ENCODE results near the gene EEF2K. TPM values are rescaled to one million over a fixed set of nuclear protein-coding genes. Genes with fewer than 3 reads are reported as not detected.

EEF2K gene
- total RNA-seq, 1 donor from 2014 or later, result 22.5 TPM

- no peaks in the 10 kb centered on the region for H3K9me3 Mint-ChIP-seq
- H3K4me3 Mint-ChIP-seq, result no peak overlapping the region
- TF ChIP-seq CTCF (conservative IDR thresholded peaks at IDR 0.05), result no peak
- DNase-seq (ENCODE audit: extremely low spot score, unreplicated experiment), result peak; percentile 24
- no peak overlapping the region for H3K27ac Mint-ChIP-seq
- peaks cover 4% of the 10 kb centered on the region for H3K36me3 Mint-ChIP-seq
- H3K4me1 Mint-ChIP-seq (ENCODE audit: unreplicated experiment), result no peaks in the 10 kb centered on the region
- H3K27me3 Mint-ChIP-seq, result no peaks in the 10 kb centered on the region
Measured at GRCh38 chr16:22320572-22321339, 114.7 kb downstream of the EEF2K start.

GRCh38 chr16:22321340-22322001 lies 115.4 kb downstream of the EEF2K start:
- H3K4me1 Mint-ChIP-seq (ENCODE audit: unreplicated experiment), result no peaks in the 10 kb centered on the region
- H3K4me3 Mint-ChIP-seq, result no peak overlapping the region
- H3K36me3 Mint-ChIP-seq, result peaks cover 4% of the 10 kb centered on the region
- no peak overlapping the region for H3K27ac Mint-ChIP-seq
- H3K9me3 Mint-ChIP-seq, result no peaks in the 10 kb centered on the region
- H3K27me3 Mint-ChIP-seq, result no peaks in the 10 kb centered on the region
- peak; percentile 95 for TF ChIP-seq CTCF (conservative IDR thresholded peaks at IDR 0.05)
- peak; percentile 75 for DNase-seq (ENCODE audit: extremely low spot score, unreplicated experiment)

- Mint-ChIP-seq H3K4me3 (no peak overlapping the region), H3K27me3 (no peaks in the 10 kb centered on the region), H3K36me3 (peaks cover 4% of the 10 kb centered on the region), H3K9me3 (no peaks in the 10 kb centered on the region), H3K27ac (no peak overlapping the region), H3K4me1 (ENCODE audit: unreplicated experiment) (no peaks in the 10 kb centered on the region)
- TF ChIP-seq CTCF (conservative IDR thresholded peaks at IDR 0.05), result no peak
- peak; percentile 50 for DNase-seq (ENCODE audit: extremely low spot score, unreplicated experiment)
Measured at GRCh38 chr16:22322021-22322471, 116.0 kb downstream of the EEF2K start.

GRCh38 chr16:22322741-22323140 lies 116.7 kb downstream of the EEF2K start:
- H3K9me3 Mint-ChIP-seq, result no peaks in the 10 kb centered on the region
- peaks cover 4% of the 10 kb centered on the region for H3K36me3 Mint-ChIP-seq
- H3K27ac Mint-ChIP-seq, result no peak overlapping the region
- peak; percentile 49 for DNase-seq (ENCODE audit: extremely low spot score, unreplicated experiment)
- no peak overlapping the region for H3K4me3 Mint-ChIP-seq
- H3K4me1 Mint-ChIP-seq (ENCODE audit: unreplicated experiment), result no peaks in the 10 kb centered on the region
- TF ChIP-seq CTCF (conservative IDR thresholded peaks at IDR 0.05), result no peak
- H3K27me3 Mint-ChIP-seq, result no peaks in the 10 kb centered on the region

- Mint-ChIP-seq H3K27ac (no peak overlapping the region), H3K36me3 (peaks cover 4% of the 10 kb centered on the region), H3K27me3 (no peaks in the 10 kb centered on the region), H3K9me3 (no peaks in the 10 kb centered on the region), H3K4me3 (no peak overlapping the region), H3K4me1 (ENCODE audit: unreplicated experiment) (no peaks in the 10 kb centered on the region)
- peak; percentile 56 for DNase-seq (ENCODE audit: extremely low spot score, unreplicated experiment)
- TF ChIP-seq CTCF (conservative IDR thresholded peaks at IDR 0.05), result no peak
Measured at GRCh38 chr16:22323173-22323958, 117.3 kb downstream of the EEF2K start.
